ENCODE results near the gene SERPINC1. TPM values are rescaled to one million over a fixed set of nuclear protein-coding genes. Genes with fewer than 3 reads are reported as not detected.

Gene SERPINC1
- total RNA-seq, 1 donor = under 0.01 TPM

GRCh38 chr1:173954179-173954578 is 37.1 kb upstream of the SERPINC1 start:
- TF ChIP-seq CTCF (IDR thresholded peaks at IDR 0.05; ENCODE audit: extremely low read depth, low read depth, low read length) = no peak
- no peaks in the 10 kb centered on the region for H3K79me2 ChIP-seq (ENCODE audit: insufficient read depth, low read length)
- peaks cover 39% of the 10 kb centered on the region for H3K36me3 ChIP-seq (ENCODE audit: insufficient read depth, low read length)
- no peaks in the 10 kb centered on the region for H3K4me1 ChIP-seq (ENCODE audit: insufficient read depth, low read length)
- no peaks in the 10 kb centered on the region for H3K27me3 ChIP-seq (ENCODE audit: insufficient read depth, low read length)
- H4K20me1 ChIP-seq (ENCODE audit: insufficient read depth, low read length) = no peaks in the 10 kb centered on the region
- H3K27ac ChIP-seq (ENCODE audit: low read depth, low read length) = no peak overlapping the region
- H2AFZ ChIP-seq (ENCODE audit: low read length) = no peak overlapping the region
- H3K9me3 ChIP-seq (ENCODE audit: low read depth, low read length) = no peaks in the 10 kb centered on the region
- H3K4me2 ChIP-seq (ENCODE audit: insufficient read depth, low read length) = no peak overlapping the region
- no peak overlapping the region for H3K4me3 ChIP-seq (ENCODE audit: insufficient read depth, low read length)
- DNase-seq (ENCODE audit: insufficient read length, low spot score, missing footprints) = peak; percentile 61

- H3K4me1 ChIP-seq (ENCODE audit: insufficient read depth, low read length) = no peaks in the 10 kb centered on the region
- H3K9me3 ChIP-seq (ENCODE audit: low read depth, low read length) = no peaks in the 10 kb centered on the region
- no peak for TF ChIP-seq CTCF (IDR thresholded peaks at IDR 0.05; ENCODE audit: extremely low read depth, low read depth, low read length)
- no peak overlapping the region for H3K4me3 ChIP-seq (ENCODE audit: insufficient read depth, low read length)
- H3K79me2 ChIP-seq (ENCODE audit: insufficient read depth, low read length) = no peaks in the 10 kb centered on the region
- no peak overlapping the region for H3K27ac ChIP-seq (ENCODE audit: low read depth, low read length)
- no peaks in the 10 kb centered on the region for H3K27me3 ChIP-seq (ENCODE audit: insufficient read depth, low read length)
- H2AFZ ChIP-seq (ENCODE audit: low read length) = no peak overlapping the region
- H4K20me1 ChIP-seq (ENCODE audit: insufficient read depth, low read length) = peaks cover 2% of the 10 kb centered on the region
- H3K4me2 ChIP-seq (ENCODE audit: insufficient read depth, low read length) = no peak overlapping the region
- peaks cover 67% of the 10 kb centered on the region for H3K36me3 ChIP-seq (ENCODE audit: insufficient read depth, low read length)
- no peak for DNase-seq (ENCODE audit: insufficient read length, low spot score, missing footprints)
Observed at GRCh38 chr1:173948594-173948993, 31.5 kb upstream of the SERPINC1 start.

- no peaks in the 10 kb centered on the region for H3K9me3 ChIP-seq (ENCODE audit: low read depth, low read length)
Observed at GRCh38 chr1:173946380-173946921, 29.3 kb upstream of the SERPINC1 start.

GRCh38 chr1:173937062-173937461 is 19.9 kb upstream of the SERPINC1 start:
- Histone ChIP-seq H3K27me3 (ENCODE audit: insufficient read depth, low read length) (no peaks in the 10 kb centered on the region), H3K79me2 (ENCODE audit: insufficient read depth, low read length) (no peaks in the 10 kb centered on the region), H2AFZ (ENCODE audit: low read length) (no peak overlapping the region), H3K4me3 (ENCODE audit: insufficient read depth, low read length) (no peak overlapping the region), H3K4me1 (ENCODE audit: insufficient read depth, low read length) (no peaks in the 10 kb centered on the region), H3K9me3 (ENCODE audit: low read depth, low read length) (no peaks in the 10 kb centered on the region), H3K36me3 (ENCODE audit: insufficient read depth, low read length) (peaks cover 40% of the 10 kb centered on the region), H3K27ac (ENCODE audit: low read depth, low read length) (no peak overlapping the region), H4K20me1 (ENCODE audit: insufficient read depth, low read length) (no peaks in the 10 kb centered on the region), H3K4me2 (ENCODE audit: insufficient read depth, low read length) (no peak overlapping the region)
- TF ChIP-seq CTCF (IDR thresholded peaks at IDR 0.05; ENCODE audit: extremely low read depth, low read depth, low read length) = no peak
- DNase-seq (ENCODE audit: insufficient read length, low spot score, missing footprints) = no peak

More at GRCh38 chr1:173946380-173946921, 29.3 kb upstream of the SERPINC1 start:
- TF ChIP-seq CTCF (IDR thresholded peaks at IDR 0.05; ENCODE audit: extremely low read depth, low read depth, low read length) = no peak
- H3K79me2 ChIP-seq (ENCODE audit: insufficient read depth, low read length) = no peaks in the 10 kb centered on the region
- peaks cover 5% of the 10 kb centered on the region for H4K20me1 ChIP-seq (ENCODE audit: insufficient read depth, low read length)
- H3K27ac ChIP-seq (ENCODE audit: low read depth, low read length) = no peak overlapping the region
- no peak overlapping the region for H3K4me3 ChIP-seq (ENCODE audit: insufficient read depth, low read length)
- peaks cover 79% of the 10 kb centered on the region for H3K36me3 ChIP-seq (ENCODE audit: insufficient read depth, low read length)
- no peak overlapping the region for H2AFZ ChIP-seq (ENCODE audit: low read length)
- H3K27me3 ChIP-seq (ENCODE audit: insufficient read depth, low read length) = no peaks in the 10 kb centered on the region
- DNase-seq (ENCODE audit: insufficient read length, low spot score, missing footprints) = no peak
- no peak overlapping the region for H3K4me2 ChIP-seq (ENCODE audit: insufficient read depth, low read length)
- no peaks in the 10 kb centered on the region for H3K4me1 ChIP-seq (ENCODE audit: insufficient read depth, low read length)
